H1 (cell line): ENCODE measurements around the gene C13orf42. TPM values are rescaled to one million over a fixed set of nuclear protein-coding genes. Genes with fewer than 3 reads are reported as not detected.

ENCODE experiments used
- CTCF ChIA-PET: fragments of 300-600 bp; sonication (Branson Sonifier 250); formaldehyde crosslinking; loops from one replicate; lab custom pipeline; 2021; ENCODE audit not compliant: partially characterized antibody; lab: Charles Lee
- POLR2A ChIA-PET: fragments of 300-600 bp; sonication (Branson Sonifier 250); formaldehyde crosslinking; loops from one replicate; lab custom pipeline; 2021; ENCODE audit warnings: inconsistent platforms; ENCODE audit not compliant: partially characterized antibody; lab: Charles Lee
- DNase-seq, 2 experiments: peaks; one replicate each; pipeline versions ENCODE4 v3.0.0 to v3.0.0-alpha.2; 2010 to 2022; ENCODE audit warnings: low spot score in 2 of 2, low read depth in 1 of 2, mixed read lengths in 1 of 2
- FAIRE-seq: peaks from 2 replicates; lab custom pipeline; 2011; peaks lifted over from hg19 to GRCh38; lab: Jason Lieb, UNC
- H2AFZ ChIP-seq: 2 replicates; pipeline ENCODE4 v1.8.1; 2012; ENCODE audit warnings: low read length, inconsistent platforms
- H2AK5ac ChIP-seq: 2 replicates; pipeline ENCODE4 v1.6.1; 2013; ENCODE audit warnings: low read depth, low read length
- H2BK120ac ChIP-seq: replicated peaks from 2 replicates; pipeline ENCODE3; 2013; ENCODE audit warnings: low read depth, low read length, inconsistent platforms
- H2BK12ac ChIP-seq: 2 replicates; pipeline ENCODE4 v1.6.1; 2013; ENCODE audit warnings: low read depth, low read length
- H2BK15ac ChIP-seq: 2 replicates; pipeline ENCODE4 v1.6.1; 2013; ENCODE audit warnings: low read length
- H2BK20ac ChIP-seq: 2 replicates; pipeline ENCODE4 v1.6.1; 2013; ENCODE audit warnings: low read length
- H2BK5ac ChIP-seq: 2 replicates; pipeline ENCODE4 v1.6.1; 2013; ENCODE audit warnings: low read depth, low read length
- H3K14ac ChIP-seq: 2 replicates; pipeline ENCODE4 v1.6.1; 2013; ENCODE audit warnings: inconsistent platforms; ENCODE audit not compliant: insufficient read length
- H3K18ac ChIP-seq: 2 replicates; pipeline ENCODE4 v1.6.1; 2013; ENCODE audit warnings: low read length; ENCODE audit errors: extremely low read depth
- H3K23ac ChIP-seq: 2 replicates; pipeline ENCODE4 v1.6.1; 2013; ENCODE audit warnings: inconsistent platforms; ENCODE audit not compliant: insufficient read length
- H3K23me2 ChIP-seq: 2 replicates; pipeline ENCODE4 v1.6.1; 2013; ENCODE audit warnings: low read depth, low read length
- H3K27ac ChIP-seq: 2 replicates; pipeline ENCODE4 v1.6.1; 2011; ENCODE audit warnings: low read depth, low read length, inconsistent platforms
- H3K27me3 ChIP-seq, 4 experiments: replicated peaks in 1 of 4; 1 replicate in 1 of 4; 2 replicates in 3 of 4; pipeline versions ENCODE4 v1.6.1 to v1.8.1; 2011 to 2013; ENCODE audit warnings: low read length in 3 of 4, mild to moderate bottlenecking in 3 of 4, inconsistent platforms in 2 of 4, mixed read lengths in 2 of 4, moderate library complexity in 1 of 4; ENCODE audit not compliant: control insufficient read depth in 3 of 4, insufficient read depth in 3 of 4; ENCODE audit errors: extremely low read depth in 1 of 4
- H3K36me3 ChIP-seq, 4 experiments: 2 replicates each; pipeline versions ENCODE4 v1.6.1 to v1.8.1; 2011 to 2013; ENCODE audit warnings: mild to moderate bottlenecking in 4 of 4, low read length in 3 of 4, moderate library complexity in 2 of 4, control low read depth in 1 of 4, inconsistent platforms in 1 of 4; ENCODE audit not compliant: insufficient read depth in 4 of 4, control insufficient read depth in 2 of 4
- H3K4ac ChIP-seq: replicated peaks from 2 replicates; pipeline ENCODE3; 2013; ENCODE audit warnings: low read length, low read depth, mixed read lengths, inconsistent platforms; ENCODE audit not compliant: insufficient read length
- H3K4me1 ChIP-seq, 4 experiments: replicated peaks in 1 of 4; 1 replicate in 1 of 4; 2 replicates in 3 of 4; pipeline versions ENCODE4 v1.6.1 to v1.8.1; 2011 to 2013; ENCODE audit warnings: low read length in 3 of 4, inconsistent platforms in 2 of 4, mixed read lengths in 1 of 4; ENCODE audit not compliant: insufficient read depth in 4 of 4, control insufficient read depth in 3 of 4
- H3K4me2 ChIP-seq, 2 experiments: 2 replicates each; pipeline versions ENCODE4 v1.6.1 to v1.8.1; 2011 to 2013; ENCODE audit warnings: low read depth in 2 of 2, low read length in 2 of 2, control low read depth in 1 of 2, inconsistent platforms in 1 of 2, mild to moderate bottlenecking in 1 of 2; ENCODE audit not compliant: insufficient read depth in 1 of 2
- H3K4me3 ChIP-seq, 4 experiments: fragments of 200-600, 300-600 bp in 1 of 4; sonication (generic), shearing (Covaris generic), sonication (Bioruptor Twin) in 1 of 4; 2 replicates each; pipeline versions ENCODE4 v1.5.1 to v1.8.1; 2011 to 2016; ENCODE audit warnings: low read length in 4 of 4, low read depth in 3 of 4, control low read depth in 2 of 4, inconsistent platforms in 2 of 4, mild to moderate bottlenecking in 2 of 4, mixed read lengths in 1 of 4, moderate library complexity in 1 of 4; ENCODE audit not compliant: insufficient read depth in 2 of 4; ENCODE audit errors: extremely low read depth in 1 of 4
- H3K56ac ChIP-seq: replicated peaks from 2 replicates; pipeline ENCODE3; 2013; ENCODE audit warnings: low read depth, mild to moderate bottlenecking, mixed read lengths, low read length, inconsistent platforms; ENCODE audit not compliant: insufficient read length
- H3K79me1 ChIP-seq: 2 replicates; pipeline ENCODE4 v1.6.1; 2013; ENCODE audit warnings: low read depth, low read length, control low read depth
- H3K79me2 ChIP-seq, 2 experiments: 2 replicates each; pipeline versions ENCODE4 v1.6.1 to v1.8.1; 2012 to 2013; ENCODE audit warnings: low read length in 2 of 2, mild to moderate bottlenecking in 2 of 2, inconsistent platforms in 1 of 2; ENCODE audit not compliant: insufficient read depth in 2 of 2, control insufficient read depth in 1 of 2
- H3K9ac ChIP-seq, 4 experiments: replicated peaks in 1 of 4; 1 replicate in 1 of 4; 2 replicates in 3 of 4; pipeline versions ENCODE4 v1.6.1 to v1.8.1; 2011 to 2013; ENCODE audit warnings: low read depth in 3 of 4, low read length in 3 of 4, control low read depth in 2 of 4, mild to moderate bottlenecking in 2 of 4, moderate library complexity in 2 of 4, inconsistent platforms in 1 of 4; ENCODE audit errors: extremely low read depth in 1 of 4
- H3K9me3 ChIP-seq, 2 experiments: 2 replicates each; pipeline versions ENCODE4 v1.6.1 to v1.8.1; 2012 to 2013; ENCODE audit warnings: mild to moderate bottlenecking in 2 of 2, moderate library complexity in 2 of 2, control low read depth in 1 of 2, inconsistent platforms in 1 of 2, low read depth in 1 of 2, low read length in 1 of 2, mixed read lengths in 1 of 2; ENCODE audit not compliant: insufficient read depth in 2 of 2
- H4K20me1 ChIP-seq, 2 experiments: replicated peaks in 1 of 2; 2 replicates each; pipeline versions ENCODE3 to v1.8.1; 2011 to 2013; ENCODE audit warnings: inconsistent platforms in 2 of 2, low read length in 2 of 2, mild to moderate bottlenecking in 1 of 2; ENCODE audit not compliant: insufficient read depth in 2 of 2, control insufficient read depth in 1 of 2
- H4K5ac ChIP-seq: 2 replicates; pipeline ENCODE4 v1.6.1; 2013; ENCODE audit warnings: low read length, low read depth, mixed read lengths, inconsistent platforms; ENCODE audit not compliant: insufficient read length
- H4K8ac ChIP-seq: 2 replicates; pipeline ENCODE4 v1.8.0; 2013; ENCODE audit warnings: mild to moderate bottlenecking, moderate library complexity, low read length, inconsistent platforms; ENCODE audit not compliant: insufficient read depth; ENCODE audit errors: extremely low read depth
- H4K91ac ChIP-seq: replicated peaks from 2 replicates; pipeline ENCODE3; 2013; ENCODE audit warnings: low read length, mixed read lengths, inconsistent platforms; ENCODE audit not compliant: insufficient read length
- CHD1 ChIP-seq: IDR thresholded peaks from 2 replicates; pipeline ENCODE4 v1.6.1; 2012; ENCODE audit warnings: low read depth, low read length, improper control_type of control experiment
- GTF2F1 ChIP-seq: IDR thresholded peaks from 2 replicates; pipeline ENCODE4 v1.6.1; 2012; ENCODE audit warnings: low read depth, low read length, improper control_type of control experiment, borderline replicate concordance
- KDM5A ChIP-seq: fragments of 200-600 bp; IDR thresholded peaks from 2 replicates; pipeline ENCODE4 v1.7.1; 2012; ENCODE audit warnings: mild to moderate bottlenecking, low read length, inconsistent platforms, mixed read lengths
- SIRT6 ChIP-seq: IDR thresholded peaks from one replicate; pipeline ENCODE4 v1.7.1; 2012; ENCODE audit warnings: low read length, inconsistent platforms
- SP4 ChIP-seq: IDR thresholded peaks from 2 replicates; pipeline ENCODE4 v1.6.1; 2012; ENCODE audit warnings: low read length, inconsistent platforms
- WGBS, 2 experiments: shearing (Covaris generic) in 1 of 2; methylation state at CpG; one replicate each; pipeline versions ENCODE4 v1.1.6 to v1.1.7; 2013 to 2015; ENCODE audit warnings: low lambda C conversion rate in 2 of 2, mixed read lengths in 2 of 2, inconsistent platforms in 1 of 2, low coverage in 1 of 2, missing lambda C conversion rate in 1 of 2; ENCODE audit not compliant: insufficient replicate concordance in 2 of 2, insufficient coverage in 1 of 2, insufficient read length in 1 of 2; ENCODE audit errors: extremely low coverage in 1 of 2, missing lambda C conversion rate in 1 of 2; 5-methylcytosine and 5-hydroxymethylcytosine counted together
- polyA plus RNA-seq, 7 experiments: library from polyadenylated mRNA; depleted of rRNA in 3 of 7; stranded (reverse) in 5 of 7; unstranded in 2 of 7; fragments of >200 nt in 5 of 7; fragments of 200-250 nt in 2 of 7; gene quantifications; 1 replicate in 5 of 7; 2 replicates in 1 of 7; 4 replicates in 1 of 7; pipeline versions ENCODE4 v1.2.1 to v1.2.3, GENCODE V29; 2011 to 2013; ENCODE audit warnings: missing spikeins in 2 of 7, mixed read lengths in 2 of 7
- total RNA-seq: library from RNA; stranded (reverse); fragmentation: NEBNext Ultra II Directional; extraction: Animal tissue kit (Norgen Biotek cat#: 25700); gene quantifications from 2 replicates; pipeline ENCODE4 v1.2.1, GENCODE V29; 2021
- TF ChIP-seq, protein P1 (sequence below): IDR thresholded peaks from 2 replicates; pipeline ENCODE4 v1.6.1; 2012; ENCODE audit warnings: low read length, inconsistent platforms
- TF ChIP-seq, protein P2 (sequence below): IDR thresholded peaks from 2 replicates; pipeline ENCODE4 v1.6.1; 2012; ENCODE audit warnings: inconsistent platforms

C13orf42 gene
- total and polyA plus RNA-seq, 2 of the 8 experiments (the other 6 are each of a cell fraction or from before 2014, with no cell fraction given) = 9.9 to 10.1 TPM

DNA sequence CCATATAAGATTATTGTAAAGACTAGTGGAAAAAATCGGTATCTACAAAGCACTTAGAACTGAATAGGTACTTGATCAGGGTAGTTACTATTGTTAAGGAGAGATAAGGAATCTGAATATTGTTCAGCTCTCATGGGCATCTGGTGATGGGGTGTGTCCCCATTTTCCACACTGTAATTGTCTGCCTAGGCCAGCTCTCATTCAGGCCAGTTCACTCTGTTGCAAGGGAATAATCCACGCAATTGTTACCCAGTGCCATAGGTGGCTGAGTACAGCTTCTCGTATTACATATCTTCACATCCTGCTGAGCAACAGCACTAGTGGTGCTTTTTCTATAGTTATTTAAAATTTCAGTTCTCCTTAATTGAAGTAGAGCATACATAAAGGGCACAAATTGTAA lies 45.6 kb upstream of the C13orf42 start:
- H3K4me3 ChIP-seq = no peak overlapping the region
- H3K4ac ChIP-seq = no peak overlapping the region
- no peaks in the 10 kb centered on the region for H3K36me3 ChIP-seq
- H2BK15ac ChIP-seq = 0 out of 2 replicates have a peak overlapping the region, but pooled peaks have one; percentile 22
- no peak overlapping the region for H3K4me2 ChIP-seq
- no peaks in the 10 kb centered on the region for H3K9me3 ChIP-seq
- TF ChIP-seq GTF2F1 (no peak), SP4 (no peak), CHD1 (no peak), SIRT6 (no peak), KDM5A (no peak)
- TF ChIP-seq, protein P1, sequence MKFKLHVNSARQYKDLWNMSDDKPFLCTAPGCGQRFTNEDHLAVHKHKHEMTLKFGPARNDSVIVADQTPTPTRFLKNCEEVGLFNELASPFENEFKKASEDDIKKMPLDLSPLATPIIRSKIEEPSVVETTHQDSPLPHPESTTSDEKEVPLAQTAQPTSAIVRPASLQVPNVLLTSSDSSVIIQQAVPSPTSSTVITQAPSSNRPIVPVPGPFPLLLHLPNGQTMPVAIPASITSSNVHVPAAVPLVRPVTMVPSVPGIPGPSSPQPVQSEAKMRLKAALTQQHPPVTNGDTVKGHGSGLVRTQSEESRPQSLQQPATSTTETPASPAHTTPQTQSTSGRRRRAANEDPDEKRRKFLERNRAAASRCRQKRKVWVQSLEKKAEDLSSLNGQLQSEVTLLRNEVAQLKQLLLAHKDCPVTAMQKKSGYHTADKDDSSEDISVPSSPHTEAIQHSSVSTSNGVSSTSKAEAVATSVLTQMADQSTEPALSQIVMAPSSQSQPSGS = no peak
- TF ChIP-seq, protein P2, sequence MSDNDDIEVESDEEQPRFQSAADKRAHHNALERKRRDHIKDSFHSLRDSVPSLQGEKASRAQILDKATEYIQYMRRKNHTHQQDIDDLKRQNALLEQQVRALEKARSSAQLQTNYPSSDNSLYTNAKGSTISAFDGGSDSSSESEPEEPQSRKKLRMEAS = no peak
- no peak overlapping the region for H3K56ac ChIP-seq
- H2BK120ac ChIP-seq = no peak overlapping the region
- H3K4me1 ChIP-seq = peaks cover 3 to 23% (median 19%) of the 10 kb centered on the region in 4 experiments; a peak in 6 of 7 replicates
- H3K23ac ChIP-seq = no peak overlapping the region
- H2AFZ ChIP-seq = no peak overlapping the region
- H2BK20ac ChIP-seq = no peak overlapping the region
- peak overlapping the region; percentile 21; the same call in 1 of the 2 replicates for H2BK12ac ChIP-seq
- H3K18ac ChIP-seq = no peak overlapping the region
- no peak overlapping the region for H3K9ac ChIP-seq
- FAIRE-seq (peak; percentile 63), DNase-seq (peak in 1 of 2 experiments; percentile 37)
- no peak overlapping the region for H2AK5ac ChIP-seq
- H3K79me1 ChIP-seq = no peaks in the 10 kb centered on the region
- H3K79me2 ChIP-seq = peaks cover 0 to 34% of the 10 kb centered on the region in 2 experiments; a peak in 2 of 4 replicates
- H3K27ac ChIP-seq = no peak overlapping the region
- no peak overlapping the region for H3K14ac ChIP-seq
- POLR2A ChIA-PET = interaction anchor here (0.6 to 21.2 kb wide), 11 partner anchors 8 to 296 kb away, joined by 3 to 494 read pairs (median 4); partner anchors contain the start of gene INTS6
- no peak overlapping the region for H4K5ac ChIP-seq
- no peak overlapping the region for H2BK5ac ChIP-seq
- H4K8ac ChIP-seq = no peak overlapping the region
- H3K27me3 ChIP-seq = no peaks in the 10 kb centered on the region
- CTCF ChIA-PET = interaction anchor here (0.7 to 5.0 kb wide), 11 partner anchors 8 to 195 kb away, joined by 3 to 21 read pairs (median 3); no protein-coding TSS in a partner anchor
- H3K23me2 ChIP-seq = no peaks in the 10 kb centered on the region
- no peak overlapping the region for H4K91ac ChIP-seq
- 87% methylated on average over 3 of the region's 3 CpGs; no CpG with 5 or more reads in 1 of the 2 experiments for WGBS, 2 experiments
- H4K20me1 ChIP-seq = no peaks in the 10 kb centered on the region
